ENCODE data around the gene VPS33B.

VPS33B gene

GRCh38 chr15:90982135-90982534 lies 40.3 kb downstream of the VPS33B start:
- no peak for DNase-seq (ENCODE audit: low read depth in 1 of 2, low spot score in 1 of 2)

- DNase-seq (ENCODE audit: low read depth in 1 of 2, low spot score in 1 of 2): no peak
Observed at GRCh38 chr15:90981681-90982080, 40.7 kb downstream of the VPS33B start.

GRCh38 chr15:90979582-90979981 lies 42.8 kb downstream of the VPS33B start:
- DNase-seq (ENCODE audit: low read depth in 1 of 2, low spot score in 1 of 2): no peak

GRCh38 chr15:90974216-90974615 lies 48.2 kb downstream of the VPS33B start:
- no peak for DNase-seq (ENCODE audit: low read depth in 1 of 2, low spot score in 1 of 2)

GRCh38 chr15:90972133-90972532 lies 50.3 kb downstream of the VPS33B start:
- DNase-seq (ENCODE audit: low read depth in 1 of 2, low spot score in 1 of 2): no peak

- no peak for DNase-seq (ENCODE audit: low read depth in 1 of 2, low spot score in 1 of 2)
Observed at GRCh38 chr15:90970274-90970673, 52.1 kb downstream of the VPS33B start.

- no peak for DNase-seq (ENCODE audit: low read depth in 1 of 2, low spot score in 1 of 2)
Observed at GRCh38 chr15:90968434-90968833, 54.0 kb downstream of the VPS33B start.

GRCh38 chr15:90967206-90967605 lies 55.2 kb downstream of the VPS33B start:
- no peak for DNase-seq (ENCODE audit: low read depth in 1 of 2, low spot score in 1 of 2)

- DNase-seq (ENCODE audit: low read depth in 1 of 2, low spot score in 1 of 2): no peak
Observed at GRCh38 chr15:90966262-90966661, 56.1 kb downstream of the VPS33B start.

- DNase-seq (ENCODE audit: low read depth in 1 of 2, low spot score in 1 of 2): no peak
Observed at GRCh38 chr15:90962021-90962420, 60.4 kb downstream of the VPS33B start.

GRCh38 chr15:90960298-90961091 lies 61.9 kb downstream of the VPS33B start:
- no peak for DNase-seq (ENCODE audit: low read depth in 1 of 2, low spot score in 1 of 2)

- DNase-seq (ENCODE audit: low read depth in 1 of 2, low spot score in 1 of 2): no peak
Observed at GRCh38 chr15:90959894-90960293, 62.5 kb downstream of the VPS33B start.

GRCh38 chr15:90959028-90959595 lies 63.3 kb downstream of the VPS33B start:
- no peak for DNase-seq (ENCODE audit: low read depth in 1 of 2, low spot score in 1 of 2)

- DNase-seq (ENCODE audit: low read depth in 1 of 2, low spot score in 1 of 2): no peak
Observed at GRCh38 chr15:90957791-90958190, 64.6 kb downstream of the VPS33B start.

GRCh38 chr15:90957031-90957790 lies 65.2 kb downstream of the VPS33B start:
- no peak for DNase-seq (ENCODE audit: low read depth in 1 of 2, low spot score in 1 of 2)

GRCh38 chr15:90956274-90957030 lies 65.9 kb downstream of the VPS33B start:
- DNase-seq (ENCODE audit: low read depth in 1 of 2, low spot score in 1 of 2): peak; percentile 27 to 55

GRCh38 chr15:90955624-90956273 lies 66.6 kb downstream of the VPS33B start:
- no peak for DNase-seq (ENCODE audit: low read depth in 1 of 2, low spot score in 1 of 2)

- peak; percentile 66 to 80 for DNase-seq (ENCODE audit: low read depth in 1 of 2, low spot score in 1 of 2)
Observed at GRCh38 chr15:90954712-90955623, 67.4 kb downstream of the VPS33B start, which contains the start of gene RCCD1. TSS of gene RCCD1 (plus strand) at chr15:90954884. CDS start at chr15:90956735, 1,851 bp downstream.

- no peak for DNase-seq (ENCODE audit: low read depth in 1 of 2, low spot score in 1 of 2)
Observed at GRCh38 chr15:90953947-90954711, 68.3 kb downstream of the VPS33B start.

Data from activated T-helper 1 cell treated with anti-CD3 and anti-CD28 coated beads, Interleukin-2, amount 50 U/mL, for 16 hours (primary cell).